A549 (cell line): Measurements from ENCODE around the gene SHQ1. TPM values are rescaled to one million over a fixed set of nuclear protein-coding genes. Genes with fewer than 3 reads are reported as not detected.

ENCODE experiments used
- ATAC-seq, 2 experiments: fragments of 200-7000 bp in 1 of 2; fragments of >200 bp in 1 of 2; cut with Nextera tagmentation in 1 of 2; cut with Tn5 transposase in 1 of 2; 3 replicates each; pipeline versions ENCODE4 v1.8.0 to v1.9.1; 2018 to 2020; ENCODE audit warnings: mild to moderate bottlenecking in 1 of 2, moderate library complexity in 1 of 2
- CTCF ChIA-PET: fragments of 300-600 bp; sonication (Branson Sonifier 250); formaldehyde crosslinking; extraction: SDS; loops from one replicate; lab custom pipeline; 2021; ENCODE audit warnings: antibody characterized with exemption, inconsistent platforms; lab: Yijun Ruan, JAX
- POLR2A ChIA-PET: fragments of 350-600 bp; formaldehyde crosslinking; extraction: SDS; loops from one replicate; lab custom pipeline; 2021; ENCODE audit warnings: antibody characterized with exemption, inconsistent platforms; lab: Yijun Ruan, JAX
- DNase-seq, 2 experiments: peaks; one replicate each; pipeline versions ENCODE4 v3.0.0 to v3.0.0-alpha.2; 2011 to 2016; ENCODE audit warnings: low read depth in 1 of 2, low spot score in 1 of 2
- FAIRE-seq: peaks from 2 replicates; lab custom pipeline; 2011; peaks lifted over from hg19 to GRCh38; lab: Jason Lieb, UNC
- H3K27ac ChIP-seq, 2 experiments: fragments of >200 bp; sonication (Bioruptor Twin); formaldehyde crosslinking; 3 replicates each; pipeline ENCODE4 v1.5.1; 2016 to 2017
- H3K4me1 ChIP-seq: fragments of >200 bp; sonication (Bioruptor Twin); formaldehyde crosslinking; 3 replicates; pipeline ENCODE4 v1.6.1; 2016
- H3K4me2 ChIP-seq: fragments of >200 bp; sonication (Bioruptor Twin); formaldehyde crosslinking; 3 replicates; pipeline ENCODE4 v1.6.1; 2016
- H3K4me3 ChIP-seq: fragments of >200 bp; sonication (Bioruptor Twin); formaldehyde crosslinking; 3 replicates; pipeline ENCODE4 v1.5.1; 2016
- H3K9me3 ChIP-seq: fragments of >200 bp; sonication (Bioruptor Twin); formaldehyde crosslinking; 3 replicates; pipeline ENCODE4 v1.6.1; 2016
- CBX8 ChIP-seq: fragments of 200-600 bp; sonication (generic); IDR thresholded peaks from 2 replicates; pipeline ENCODE4 v1.6.1; 2016
- CHD4 ChIP-seq: fragments of 200-600 bp; sonication (generic); IDR thresholded peaks from 2 replicates; pipeline ENCODE4 v1.6.1; 2016; ENCODE audit warnings: antibody characterized with exemption, mild to moderate bottlenecking, borderline replicate concordance
- EHMT2 ChIP-seq: fragments of 200-600 bp; sonication (generic); IDR thresholded peaks from 2 replicates; pipeline ENCODE4 v1.6.1; 2016; ENCODE audit warnings: antibody characterized with exemption, low read depth, mild to moderate bottlenecking, moderate library complexity
- EP300 ChIP-seq, 2 experiments: fragments of >200 bp; sonication (Bioruptor Twin); formaldehyde crosslinking; IDR thresholded peaks; 2 replicates in 1 of 2; 3 replicates in 1 of 2; pipeline ENCODE4 v1.6.1; 2016 to 2017
- ESRRA ChIP-seq: fragments of 150-350 bp; IDR thresholded peaks from 2 replicates; pipeline ENCODE4 v1.6.1; 2014; ENCODE audit warnings: mild to moderate bottlenecking, low read length, borderline replicate concordance
- FOSB ChIP-seq: fragments of 250-450 bp; sonication (Bioruptor Pico); IDR thresholded peaks from 2 replicates; pipeline ENCODE4 v1.5.0; 2020; ENCODE audit warnings: mild to moderate bottlenecking, moderate library complexity
- HOXA7 ChIP-seq: fragments of 250-450 bp; sonication (Bioruptor Pico); IDR thresholded peaks from 2 replicates; pipeline ENCODE4 v1.5.0; 2020; ENCODE audit warnings: mild to moderate bottlenecking, moderate library complexity
- HOXB5 ChIP-seq: fragments of 250-450 bp; sonication (Bioruptor Pico); IDR thresholded peaks from 2 replicates; pipeline ENCODE4 v1.5.0; 2020; ENCODE audit warnings: mild to moderate bottlenecking, moderate library complexity
- KDM5A ChIP-seq: fragments of 200-600 bp; sonication (generic); IDR thresholded peaks from 2 replicates; pipeline ENCODE4 v1.6.1; 2016; ENCODE audit warnings: antibody characterized with exemption, mild to moderate bottlenecking
- MAFK ChIP-seq: fragments of 450-650 bp; IDR thresholded peaks from 2 replicates; pipeline ENCODE4 v1.6.1; 2014; ENCODE audit not compliant: partially characterized antibody
- MAZ ChIP-seq: fragments of 150-350 bp; IDR thresholded peaks from 2 replicates; pipeline ENCODE4 v1.6.1; 2014; ENCODE audit warnings: antibody characterized with exemption, low read depth, low read length, borderline replicate concordance
- POLR2AphosphoS2 ChIP-seq: conservative IDR thresholded peaks from 2 replicates; pipeline ENCODE4 v1.6.1; 2012; ENCODE audit warnings: low read length, improper control_type of control experiment, inconsistent platforms
- RAD21 ChIP-seq, 2 experiments: fragments of >200 bp in 1 of 2; sonication (Bioruptor Twin) in 1 of 2; formaldehyde crosslinking in 1 of 2; IDR thresholded peaks in 1 of 2; conservative IDR thresholded peaks in 1 of 2; 2 replicates in 1 of 2; 3 replicates in 1 of 2; pipeline ENCODE4 v1.6.1; 2012 to 2018; ENCODE audit warnings: inconsistent platforms in 1 of 2
- TP53 ChIP-seq: fragments of 250-450 bp; sonication (Bioruptor Pico); IDR thresholded peaks from 2 replicates; pipeline ENCODE4 v1.5.0; 2021; ENCODE audit warnings: mild to moderate bottlenecking, moderate library complexity
- ZC3H11A ChIP-seq: fragments of 450-650 bp; IDR thresholded peaks from 2 replicates; pipeline ENCODE4 v1.6.1; 2014; ENCODE audit warnings: antibody characterized with exemption, mild to moderate bottlenecking
- ZNF302 ChIP-seq: fragments of 250-450 bp; sonication (Bioruptor Pico); IDR thresholded peaks from 2 replicates; pipeline ENCODE4 v1.9.0; 2021; ENCODE audit warnings: inconsistent platforms, mild to moderate bottlenecking, moderate library complexity
- ZSCAN20 ChIP-seq: fragments of 250-450 bp; sonication (Bioruptor Pico); IDR thresholded peaks from 2 replicates; pipeline ENCODE4 v1.8.0; 2022; ENCODE audit warnings: mild to moderate bottlenecking, moderate library complexity
- WGBS: methylation state at CpG from one replicate; pipeline ENCODE4 v1.1.6; 2017; ENCODE audit errors: missing lambda C conversion rate; 5-methylcytosine and 5-hydroxymethylcytosine counted together
- polyA plus RNA-seq, 4 experiments: library from polyadenylated mRNA; depleted of rRNA in 3 of 4; stranded (reverse); fragments of >200 nt; fragmentation: RNase III in 1 of 4; extraction: RNeasy Plus Mini Kit Qiagen cat#74134 plus additional on column Dnase treatment in 1 of 4; gene quantifications; 2 replicates in 3 of 4; 3 replicates in 1 of 4; pipeline ENCODE4 v1.2.3, GENCODE V29; 2011 to 2017
- TF ChIP-seq, protein P1 (sequence below): fragments of 450-650 bp; IDR thresholded peaks from 2 replicates; pipeline ENCODE4 v1.6.1; 2014; ENCODE audit warnings: antibody characterized with exemption
- TF ChIP-seq, protein P2 (sequence below): fragments of >200 bp; sonication (Bioruptor Twin); formaldehyde crosslinking; IDR thresholded peaks from 3 replicates; pipeline ENCODE4 v1.6.1; 2016

Gene SHQ1
- polyA plus RNA-seq, 2 of the 4 experiments (the other 2 are of a cell fraction), result 18.0 to 22.2 TPM

DNA sequence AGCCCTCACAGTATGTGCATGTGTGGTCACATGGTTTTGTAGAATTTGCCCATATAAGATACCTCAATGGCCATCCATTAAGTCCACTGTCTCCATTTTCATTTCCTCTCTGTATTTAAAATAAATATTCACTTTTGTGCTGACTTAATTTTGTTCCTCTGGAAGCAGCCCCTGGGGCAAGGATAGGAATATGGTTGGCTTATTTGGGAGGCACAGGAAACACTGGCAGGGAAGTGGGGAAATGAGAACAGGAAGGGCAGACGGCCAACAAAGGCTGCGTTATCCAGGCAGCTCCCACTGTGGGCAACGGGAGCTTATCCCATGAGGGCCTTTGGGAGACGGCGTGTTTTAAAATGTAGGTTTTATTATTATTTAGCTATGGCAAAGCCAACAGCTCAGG, 148.6 kb downstream of the SHQ1 start:
- ChIA-PET POLR2A (no interaction called here), CTCF (interaction anchor here (2.4 kb wide), 1 partner anchor 34 kb away, joined by 6 read pairs; no protein-coding TSS in a partner anchor)
- Histone ChIP-seq H3K4me2 (no peak overlapping the region), H3K27ac (no peak overlapping the region), H3K9me3 (no peaks in the 10 kb centered on the region), H3K4me3 (no peak overlapping the region), H3K4me1 (no peaks in the 10 kb centered on the region)
- DNase-seq (no peak), FAIRE-seq (no peak), ATAC-seq (no peak)
- whole genome bisulfite sequencing, result 63% methylated on average over 5 of the region's 5 CpGs
- TF ChIP-seq MAFK (no peak), POLR2AphosphoS2 (no peak), ZNF302 (CRISPR knock-in tag) (no peak), HOXA7 (CRISPR knock-in tag) (no peak), TP53 (CRISPR knock-in tag) (no peak), HOXB5 (CRISPR knock-in tag) (no peak), ZSCAN20 (no peak), MAZ (no peak), ESRRA (no peak), RAD21 (conservative IDR thresholded peaks at IDR 0.05 in 1 of 2, IDR thresholded peaks at IDR 0.05 in 1 of 2) (no peak), CBX8 (no peak), EP300 (IDR thresholded peaks at IDR 0.05) (no peak), KDM5A (no peak), FOSB (CRISPR knock-in tag) (no peak), ZC3H11A (no peak), EHMT2 (no peak), CHD4 (no peak)
- TF ChIP-seq, protein P1, sequence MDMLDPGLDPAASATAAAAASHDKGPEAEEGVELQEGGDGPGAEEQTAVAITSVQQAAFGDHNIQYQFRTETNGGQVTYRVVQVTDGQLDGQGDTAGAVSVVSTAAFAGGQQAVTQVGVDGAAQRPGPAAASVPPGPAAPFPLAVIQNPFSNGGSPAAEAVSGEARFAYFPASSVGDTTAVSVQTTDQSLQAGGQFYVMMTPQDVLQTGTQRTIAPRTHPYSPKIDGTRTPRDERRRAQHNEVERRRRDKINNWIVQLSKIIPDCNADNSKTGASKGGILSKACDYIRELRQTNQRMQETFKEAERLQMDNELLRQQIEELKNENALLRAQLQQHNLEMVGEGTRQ, result no peak
- TF ChIP-seq, protein P2, sequence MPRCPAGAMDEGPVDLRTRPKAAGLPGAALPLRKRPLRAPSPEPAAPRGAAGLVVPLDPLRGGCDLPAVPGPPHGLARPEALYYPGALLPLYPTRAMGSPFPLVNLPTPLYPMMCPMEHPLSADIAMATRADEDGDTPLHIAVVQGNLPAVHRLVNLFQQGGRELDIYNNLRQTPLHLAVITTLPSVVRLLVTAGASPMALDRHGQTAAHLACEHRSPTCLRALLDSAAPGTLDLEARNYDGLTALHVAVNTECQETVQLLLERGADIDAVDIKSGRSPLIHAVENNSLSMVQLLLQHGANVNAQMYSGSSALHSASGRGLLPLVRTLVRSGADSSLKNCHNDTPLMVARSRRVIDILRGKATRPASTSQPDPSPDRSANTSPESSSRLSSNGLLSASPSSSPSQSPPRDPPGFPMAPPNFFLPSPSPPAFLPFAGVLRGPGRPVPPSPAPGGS, result no peak

Other genes starting within 250 kb of the SHQ1 start
- 3.2 and 3.3 TPM in 2 replicates for gene GXYLT2, start 39.6 kb upstream of the SHQ1 start, polyA plus RNA-seq (2011; rRNA removed)
- gene GXYLT2, start 39.6 kb upstream of the SHQ1 start, polyA plus RNA-seq (2017; fragmentation: RNase III; extraction: RNeasy Plus Mini Kit Qiagen cat#74134 plus additional on column Dnase treatment), result 1.9 to 2.3 TPM (median 2.0 TPM) in 3 replicates
- 42.9 and 68.4 TPM in 2 replicates for gene PPP4R2, start 148.4 kb upstream of the SHQ1 start, polyA plus RNA-seq (2011; rRNA removed)
- gene PPP4R2, start 148.4 kb upstream of the SHQ1 start, polyA plus RNA-seq (2017; fragmentation: RNase III; extraction: RNeasy Plus Mini Kit Qiagen cat#74134 plus additional on column Dnase treatment), result 39.3 to 42.0 TPM (median 39.5 TPM) in 3 replicates
- 3.0 and 4.1 TPM in 2 replicates for gene EBLN2, start 213.2 kb upstream of the SHQ1 start, polyA plus RNA-seq (2011; rRNA removed)
- 1.4 to 1.8 TPM (median 1.4 TPM) in 3 replicates for gene EBLN2, start 213.2 kb upstream of the SHQ1 start, polyA plus RNA-seq (2017; fragmentation: RNase III; extraction: RNeasy Plus Mini Kit Qiagen cat#74134 plus additional on column Dnase treatment)